ENCODE measurements around the gene RMND5B. TPM values are rescaled to one million over a fixed set of nuclear protein-coding genes. Genes with fewer than 3 reads are reported as not detected.

The RMND5B gene
- total and polyA plus RNA-seq, 4 donors, result 24.4 to 46.1 (median 36.1) TPM

DNA sequence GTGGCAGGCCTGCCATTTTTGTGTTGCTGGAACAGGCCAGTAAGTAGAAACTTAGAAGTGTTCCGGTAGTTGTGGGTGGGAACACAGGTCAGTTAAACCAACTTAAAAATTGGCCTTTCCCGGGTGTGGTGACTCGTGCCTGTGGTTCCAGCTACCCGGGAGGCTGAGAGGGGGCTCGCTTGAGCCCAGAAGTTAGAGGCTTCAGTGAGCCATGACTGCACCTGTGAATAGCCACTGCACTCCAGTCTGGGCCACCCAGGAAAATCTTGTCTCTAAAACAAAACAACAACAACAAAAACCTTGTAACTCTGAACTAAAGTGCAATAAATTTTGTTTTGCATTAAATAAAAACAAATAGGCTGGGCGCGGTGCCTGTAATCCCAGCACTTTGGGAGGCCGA lies 24.3 kb downstream of the RMND5B start:
- WGBS, 2 donors, result 82 to 84% methylated on average over 8 of the region's 8 CpGs
- DNase-seq (no peak), ATAC-seq (ENCODE audit: insufficient read depth, low FRiP score) (no peak)
- Histone ChIP-seq H3K9ac (ENCODE audit: insufficient read depth in 1 of 2, low read length in 2 of 2) (no peak overlapping the region), H3K27ac (ENCODE audit: low read depth in 1 of 2, low read length in 1 of 2) (no peak overlapping the region), H3K27me3 (ENCODE audit: control insufficient read depth in 3 of 3, insufficient read depth in 3 of 3, low read length in 2 of 3) (no peaks in the 10 kb centered on the region), H3K4me3 (no peak overlapping the region), H3K4me1 (ENCODE audit: control insufficient read depth in 5 of 5, insufficient read depth in 5 of 5, low read length in 5 of 5) (peaks cover 0 to 10% (median 5%) of the 10 kb centered on the region in 5 donors), H3K36me3 (ENCODE audit: control insufficient read depth in 4 of 4, insufficient read depth in 4 of 4, low read length in 4 of 4) (peaks cover 0 to 11% (median 7%) of the 10 kb centered on the region in 4 donors), H3K9me3 (ENCODE audit: control insufficient read depth in 4 of 4, insufficient read depth in 3 of 4, low read length in 3 of 4) (no peaks in the 10 kb centered on the region)
- no peak for TF ChIP-seq CTCF (IDR thresholded peaks at IDR 0.05; ENCODE audit: control extremely low read depth, extremely low read depth)

- Histone ChIP-seq H3K9me3 (ENCODE audit: control insufficient read depth in 4 of 4, insufficient read depth in 3 of 4, low read length in 3 of 4) (peaks cover 0 to 1% (median 0%) of the 10 kb centered on the region in 4 donors), H3K27ac (ENCODE audit: low read depth in 1 of 2, low read length in 1 of 2) (no peak overlapping the region), H3K36me3 (ENCODE audit: control insufficient read depth in 4 of 4, insufficient read depth in 4 of 4, low read length in 4 of 4) (no peaks in the 10 kb centered on the region), H3K27me3 (ENCODE audit: control insufficient read depth in 3 of 3, insufficient read depth in 3 of 3, low read length in 2 of 3) (peaks cover 0 to 9% (median 2%) of the 10 kb centered on the region in 3 donors), H3K9ac (ENCODE audit: insufficient read depth in 1 of 2, low read length in 2 of 2) (no peak overlapping the region), H3K4me3 (no peak overlapping the region), H3K4me1 (ENCODE audit: control insufficient read depth in 5 of 5, insufficient read depth in 5 of 5, low read length in 5 of 5) (peaks cover 0 to 6% (median 0%) of the 10 kb centered on the region in 5 donors)
- WGBS, 2 donors, result 84 to 88% methylated on average over 5 of the region's 5 CpGs
- DNase-seq (no peak), ATAC-seq (ENCODE audit: insufficient read depth, low FRiP score) (no peak)
- TF ChIP-seq CTCF (IDR thresholded peaks at IDR 0.05; ENCODE audit: control extremely low read depth, extremely low read depth), result no peak
Observed at GRCh38 chr5:178160176-178160575, 29.4 kb downstream of the RMND5B start.

DNA sequence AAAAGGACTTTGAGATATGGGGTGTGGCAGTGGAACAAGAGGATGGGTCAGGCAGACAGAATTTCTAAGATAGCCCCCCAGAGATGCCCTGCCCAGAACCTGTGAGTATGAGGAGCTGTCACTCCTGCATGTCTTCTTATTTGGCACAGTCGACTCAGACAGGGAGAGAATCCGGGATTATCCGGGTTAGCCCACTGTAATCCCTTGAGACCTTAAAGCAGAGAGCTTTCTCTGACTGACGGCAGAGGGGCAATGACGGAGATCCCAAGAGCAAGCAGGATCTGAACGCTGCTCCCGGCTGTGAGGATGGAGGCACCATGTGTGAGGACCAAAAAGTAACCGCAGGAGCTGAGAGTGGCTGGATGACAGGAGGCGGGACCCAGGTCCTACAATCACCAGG lies 31.7 kb downstream of the RMND5B start:
- Histone ChIP-seq H3K4me1 (ENCODE audit: control insufficient read depth in 5 of 5, insufficient read depth in 5 of 5, low read length in 5 of 5) (peaks cover 0 to 6% (median 0%) of the 10 kb centered on the region in 5 donors), H3K9me3 (ENCODE audit: control insufficient read depth in 4 of 4, insufficient read depth in 3 of 4, low read length in 3 of 4) (peaks cover 0 to 2% (median 0%) of the 10 kb centered on the region in 4 donors), H3K27me3 (ENCODE audit: control insufficient read depth in 3 of 3, insufficient read depth in 3 of 3, low read length in 2 of 3) (peaks cover 0 to 20% (median 5%) of the 10 kb centered on the region in 3 donors), H3K27ac (ENCODE audit: low read depth in 1 of 2, low read length in 1 of 2) (no peak overlapping the region), H3K4me3 (no peak overlapping the region), H3K9ac (ENCODE audit: insufficient read depth in 1 of 2, low read length in 2 of 2) (no peak overlapping the region), H3K36me3 (ENCODE audit: control insufficient read depth in 4 of 4, insufficient read depth in 4 of 4, low read length in 4 of 4) (no peaks in the 10 kb centered on the region)
- DNase-seq (no peak), ATAC-seq (ENCODE audit: insufficient read depth, low FRiP score) (no peak)
- TF ChIP-seq CTCF (IDR thresholded peaks at IDR 0.05; ENCODE audit: control extremely low read depth, extremely low read depth), result no peak
- 84 to 86% methylated on average over 9 of the region's 9 CpGs for WGBS, 2 donors

Data from lung (tissue), 12 donors.